Tibial nerve (tissue), 3 donors: ENCODE data around the gene SLC7A6.

Experiments used
- CTCF ChIP-seq, 5 experiments: fragments of 200-600 bp in 3 of 5; fragments of 450-650 bp in 2 of 5; sonication (generic) in 3 of 5; IDR thresholded peaks; one replicate each; pipeline ENCODE4 v1.5.1; 2016 to 2019; ENCODE audit warnings: antibody characterized with exemption in 5 of 5, mild to moderate bottlenecking in 3 of 5, moderate library complexity in 2 of 5
- POLR2A ChIP-seq, 2 donors: fragments of 450-650 bp; IDR thresholded peaks; one replicate each; pipeline ENCODE4 v1.6.1; 2017; ENCODE audit warnings: antibody characterized with exemption in 2 of 2, mild to moderate bottlenecking in 2 of 2, moderate library complexity in 2 of 2

GRCh38 chr16:68246121-68246520 is 18.2 kb upstream of the SLC7A6 start:
- TF ChIP-seq CTCF (IDR thresholded peaks at IDR 0.05), result no peak
- no peak for TF ChIP-seq POLR2A (IDR thresholded peaks at IDR 0.05)
